ENCODE data around the gene MSANTD3. TPM values are rescaled to one million over a fixed set of nuclear protein-coding genes. Genes with fewer than 3 reads are reported as not detected.
A peak's percentile ranks its signal among the peaks of the same experiment; 100 is the strongest.

Gene MSANTD3
- total and polyA plus RNA-seq, 9 of the 15 experiments (the other 6 are each of a cell fraction or from before 2014, with no cell fraction given) = 9.4 to 28.7 (median 22.3) TPM

DNA sequence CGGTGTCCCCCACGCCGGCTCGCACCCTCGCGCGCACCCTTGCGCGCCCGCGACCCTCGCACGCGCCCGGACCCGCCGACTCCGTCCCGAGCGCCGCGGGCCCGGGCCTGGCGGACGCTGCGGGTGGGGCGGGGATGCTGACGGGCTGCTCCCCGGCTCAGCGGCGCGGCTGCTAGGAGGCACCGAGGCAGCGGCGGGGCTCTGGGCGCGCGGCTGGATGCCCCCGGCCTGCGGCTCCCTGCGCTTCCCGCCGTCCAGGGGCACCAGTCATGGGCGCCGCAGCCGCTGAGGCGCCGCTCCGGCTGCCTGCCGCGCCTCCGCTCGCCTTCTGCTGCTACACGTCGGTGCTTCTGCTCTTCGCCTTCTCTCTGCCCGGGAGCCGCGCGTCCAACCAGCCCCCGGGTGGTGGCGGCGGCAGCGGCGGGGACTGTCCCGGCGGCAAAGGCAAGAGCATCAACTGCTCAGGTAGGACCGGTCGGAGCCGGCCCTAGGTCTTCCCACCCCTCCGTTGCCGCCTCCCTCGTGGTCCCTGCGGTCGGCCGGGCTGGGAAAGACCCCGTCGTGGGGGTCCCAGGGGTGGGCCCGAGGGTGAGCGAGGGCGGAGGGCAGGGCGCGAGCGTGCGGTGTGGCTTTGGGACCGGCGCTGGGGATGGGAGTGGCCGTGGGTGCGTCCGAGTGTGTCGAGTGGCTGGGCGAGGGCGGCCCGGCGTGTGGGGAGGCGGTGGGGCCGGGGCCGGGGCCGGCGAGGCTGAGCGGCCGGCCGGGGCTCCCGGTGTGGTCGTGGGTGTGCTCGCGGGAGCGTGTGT lies 46.5 kb downstream of the MSANTD3 start (continued):
- TF ChIP-seq ZBTB43 (CRISPR knock-in tag; IDR thresholded peaks at IDR 0.05) (no peak), TEAD1 (CRISPR knock-in tag; IDR thresholded peaks at IDR 0.05) (0 out of 4 replicates have a peak, but pooled peaks of 1 of the 2 experiments have one; percentile 17), SAP30 (IDR thresholded peaks at IDR 0.05; ENCODE audit: borderline replicate concordance, insufficient read depth, low read depth, low read length, poor library complexity, severe bottlenecking) (no peak), DMBX1 (CRISPR knock-in tag; IDR thresholded peaks at IDR 0.05; ENCODE audit: borderline replicate concordance) (no peak), TFE3 (CRISPR knock-in tag; IDR thresholded peaks at IDR 0.05) (no peak), THAP12 (CRISPR knock-in tag; IDR thresholded peaks at IDR 0.05) (no peak), CGGBP1 (CRISPR knock-in tag; IDR thresholded peaks at IDR 0.05) (no peak), NCOA6 (IDR thresholded peaks at IDR 0.05) (peak; percentile 84), ZNF518B (CRISPR knock-in tag; IDR thresholded peaks at IDR 0.05) (no peak), PHF8 (IDR thresholded peaks at IDR 0.05; ENCODE audit: borderline replicate concordance, low read length) (peak; percentile 24; the same call in 1 of the 2 replicates), FOXA1 (IDR thresholded peaks at IDR 0.05; ENCODE audit: borderline replicate concordance) (no peak), MCM7 (IDR thresholded peaks at IDR 0.05) (no peak), NONO (IDR thresholded peaks at IDR 0.05; ENCODE audit: low read depth in 2 of 2, low read length in 1 of 2) (0 out of 4 replicates have a peak, but pooled peaks of 1 of the 2 experiments have one; percentile 24), ZNF239 (CRISPR knock-in tag; IDR thresholded peaks at IDR 0.05) (no peak)
- TF ChIP-seq, protein P1, sequence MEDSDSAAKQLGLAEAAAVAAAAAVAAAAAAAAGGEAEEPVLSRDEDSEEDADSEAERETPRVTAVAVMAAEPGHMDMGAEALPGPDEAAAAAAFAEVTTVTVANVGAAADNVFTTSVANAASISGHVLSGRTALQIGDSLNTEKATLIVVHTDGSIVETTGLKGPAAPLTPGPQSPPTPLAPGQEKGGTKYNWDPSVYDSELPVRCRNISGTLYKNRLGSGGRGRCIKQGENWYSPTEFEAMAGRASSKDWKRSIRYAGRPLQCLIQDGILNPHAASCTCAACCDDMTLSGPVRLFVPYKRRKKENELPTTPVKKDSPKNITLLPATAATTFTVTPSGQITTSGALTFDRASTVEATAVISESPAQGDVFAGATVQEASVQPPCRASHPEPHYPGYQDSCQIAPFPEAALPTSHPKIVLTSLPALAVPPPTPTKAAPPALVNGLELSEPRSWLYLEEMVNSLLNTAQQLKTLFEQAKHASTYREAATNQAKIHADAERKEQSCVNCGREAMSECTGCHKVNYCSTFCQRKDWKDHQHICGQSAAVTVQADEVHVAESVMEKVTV (CRISPR knock-in tag; IDR thresholded peaks at IDR 0.05) = no peak

Measured in K562 (cell line).